Suprapubic skin (tissue), 4 donors: ENCODE data around the gene RPS6KA5.

Source experiments
- CTCF ChIP-seq, 2 donors: fragments of 200-600 bp in 1 of 2; fragments of 450-650 bp in 1 of 2; sonication (generic) in 1 of 2; IDR thresholded peaks; one replicate each; pipeline ENCODE4 v1.5.1; 2016 to 2019; ENCODE audit warnings: antibody characterized with exemption in 2 of 2, mild to moderate bottlenecking in 1 of 2, moderate library complexity in 1 of 2
- EP300 ChIP-seq: sonication (generic); formaldehyde crosslinking; IDR thresholded peaks from one replicate; pipeline ENCODE4 v1.6.1; 2017; ENCODE audit warnings: antibody characterized with exemption
- POLR2AphosphoS5 ChIP-seq, 3 donors: sonication (generic); formaldehyde crosslinking; IDR thresholded peaks; one replicate each; pipeline ENCODE4 v1.6.1; 2017; ENCODE audit warnings: antibody characterized with exemption in 3 of 3

GRCh38 chr14:91016800-91017410 lies 43.5 kb downstream of the RPS6KA5 start:
- TF ChIP-seq CTCF (IDR thresholded peaks at IDR 0.05) = no peak
- TF ChIP-seq POLR2AphosphoS5 (IDR thresholded peaks at IDR 0.05) = no peak
- TF ChIP-seq EP300 = no peak
